ENCODE measurements around the gene CD2BP2.
"Not testable (repeated sequence)": the region's sequence is repeated elsewhere in the genome, so short reads cannot be mapped to it uniquely, and the experiment has no call there.

DNA sequence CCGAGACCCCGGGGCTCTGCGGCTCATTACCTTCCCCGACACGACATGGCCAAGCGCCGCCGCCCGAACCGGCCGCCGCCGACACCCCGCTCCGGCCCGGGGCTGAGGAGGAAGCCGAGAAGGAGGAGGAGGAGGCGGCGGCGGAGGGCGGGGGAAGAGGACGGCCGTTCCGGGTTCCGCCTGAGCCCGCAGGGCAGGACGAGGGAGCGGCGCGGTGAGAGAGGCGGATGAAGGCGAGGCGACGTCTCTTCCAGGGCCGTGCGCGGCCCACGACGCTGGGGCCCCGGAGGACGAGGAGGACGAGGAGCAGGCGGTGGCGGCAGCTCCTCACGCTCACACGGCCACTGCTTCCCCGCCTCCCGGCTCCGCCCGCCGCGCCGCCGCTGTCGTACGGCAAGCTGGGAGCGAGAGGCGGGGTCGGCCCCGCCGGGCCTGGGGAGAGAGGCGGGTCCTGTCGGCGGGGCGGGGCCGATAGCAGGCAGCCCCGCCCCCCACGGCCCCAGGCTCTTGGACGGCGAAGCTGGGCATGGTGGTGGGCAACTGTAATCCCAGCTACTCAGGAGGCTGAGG is 20.0 kb downstream of the CD2BP2 start:
- TF ChIP-seq, protein P1, sequence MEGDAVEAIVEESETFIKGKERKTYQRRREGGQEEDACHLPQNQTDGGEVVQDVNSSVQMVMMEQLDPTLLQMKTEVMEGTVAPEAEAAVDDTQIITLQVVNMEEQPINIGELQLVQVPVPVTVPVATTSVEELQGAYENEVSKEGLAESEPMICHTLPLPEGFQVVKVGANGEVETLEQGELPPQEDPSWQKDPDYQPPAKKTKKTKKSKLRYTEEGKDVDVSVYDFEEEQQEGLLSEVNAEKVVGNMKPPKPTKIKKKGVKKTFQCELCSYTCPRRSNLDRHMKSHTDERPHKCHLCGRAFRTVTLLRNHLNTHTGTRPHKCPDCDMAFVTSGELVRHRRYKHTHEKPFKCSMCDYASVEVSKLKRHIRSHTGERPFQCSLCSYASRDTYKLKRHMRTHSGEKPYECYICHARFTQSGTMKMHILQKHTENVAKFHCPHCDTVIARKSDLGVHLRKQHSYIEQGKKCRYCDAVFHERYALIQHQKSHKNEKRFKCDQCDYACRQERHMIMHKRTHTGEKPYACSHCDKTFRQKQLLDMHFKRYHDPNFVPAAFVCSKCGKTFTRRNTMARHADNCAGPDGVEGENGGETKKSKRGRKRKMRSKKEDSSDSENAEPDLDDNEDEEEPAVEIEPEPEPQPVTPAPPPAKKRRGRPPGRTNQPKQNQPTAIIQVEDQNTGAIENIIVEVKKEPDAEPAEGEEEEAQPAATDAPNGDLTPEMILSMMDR (IDR thresholded peaks at IDR 0.05; ENCODE audit: insufficient read depth, low read length), result not testable (repeated sequence)
- TF ChIP-seq POLR2AphosphoS5 (IDR thresholded peaks at IDR 0.05; ENCODE audit: low read depth), result peak; percentile 51; the same call in 1 of the 2 replicates

Data from HL-60 (cell line).